ENCODE measurements around the gene GCC1. TPM values are rescaled to one million over a fixed set of nuclear protein-coding genes. Genes with fewer than 3 reads are reported as not detected.

GCC1 gene
- total RNA-seq (11.4 TPM), polyA plus RNA-seq (7.3 TPM)
- long read RNA-seq, donor 1, full-length matches to known transcripts = 1 of 1 reads
- long read RNA-seq, donor 1, partial matches to known transcripts = 0 of 1 reads
- long read RNA-seq, donor 1, other reads (novel, unspliced or antisense) = 0 of 1 reads
- long read RNA-seq, donor 2 = 0 reads
- long read RNA-seq, donor 3, full-length matches to known transcripts = 4 of 4 reads
- long read RNA-seq, donor 3, partial matches to known transcripts = 0 of 4 reads
- long read RNA-seq, donor 3, other reads (novel, unspliced or antisense) = 0 of 4 reads
- long read RNA-seq, donor 4, full-length matches to known transcripts = 3 of 3 reads
- long read RNA-seq, donor 4, partial matches to known transcripts = 0 of 3 reads
- long read RNA-seq, donor 4, other reads (novel, unspliced or antisense) = 0 of 3 reads
- long read RNA-seq, donor 5, full-length matches to known transcripts = 4 of 54 reads
- long read RNA-seq, donor 5, partial matches to known transcripts = 50 of 54 reads
- long read RNA-seq, donor 5, other reads (novel, unspliced or antisense) = 0 of 54 reads
- long read RNA-seq, donor 6, full-length matches to known transcripts = 3 of 3 reads
- long read RNA-seq, donor 6, partial matches to known transcripts = 0 of 3 reads
- long read RNA-seq, donor 6, other reads (novel, unspliced or antisense) = 0 of 3 reads
- long read RNA-seq, donor 7, full-length matches to known transcripts = 5 of 321 reads
- long read RNA-seq, donor 7, partial matches to known transcripts = 149 of 321 reads
- long read RNA-seq, donor 7, other reads (novel, unspliced or antisense) = 167 of 321 reads
- long read RNA-seq, donor 8, full-length matches to known transcripts = 2 of 2 reads
- long read RNA-seq, donor 8, partial matches to known transcripts = 0 of 2 reads
- long read RNA-seq, donor 8, other reads (novel, unspliced or antisense) = 0 of 2 reads
- long read RNA-seq, donor 9, full-length matches to known transcripts = 4 of 4 reads
- long read RNA-seq, donor 9, partial matches to known transcripts = 0 of 4 reads
- long read RNA-seq, donor 9, other reads (novel, unspliced or antisense) = 0 of 4 reads
- long read RNA-seq, donor 10, full-length matches to known transcripts = 4 of 4 reads
- long read RNA-seq, donor 10, partial matches to known transcripts = 0 of 4 reads
- long read RNA-seq, donor 10, other reads (novel, unspliced or antisense) = 0 of 4 reads

GRCh38 chr7:127585044-127585953 is at the start of gene GCC1:
GCC1 (minus strand) TSS chr7:127585596; CDS start chr7:127585182, 414 bp downstream.
- WGBS = 5% methylated on average over 78 of the region's 78 CpGs
- DNase-seq (ENCODE audit: low read depth in 6 of 9, low spot score in 9 of 9) = peak; percentile 65 to 93 (median 88)
- peaks cover 33 to 40% of the 10 kb centered on the region in 2 donors for H3K4me1 ChIP-seq (ENCODE audit: control insufficient read depth in 2 of 2, insufficient read depth in 2 of 2, low read length in 2 of 2)
- H3K27ac ChIP-seq (ENCODE audit: low read depth in 1 of 2, low read length in 1 of 2) = peak within 1 kb of the TSS; percentile 15 to 80
- H3K36me3 ChIP-seq (ENCODE audit: control insufficient read depth in 2 of 2, insufficient read depth in 2 of 2, low read length in 1 of 2) = peaks cover 17 to 29% of the 10 kb centered on the region in 2 donors
- peaks cover 0 to 8% of the 10 kb centered on the region in 2 donors for H3K27me3 ChIP-seq (ENCODE audit: control insufficient read depth in 2 of 2, insufficient read depth in 1 of 2, low read length in 1 of 2)
- peak within 1 kb of the TSS; percentile 69 to 84 for H3K4me3 ChIP-seq (ENCODE audit: low read length in 2 of 2)
- peaks cover 0 to 3% of the 10 kb centered on the region in 2 donors for H3K9me3 ChIP-seq (ENCODE audit: control insufficient read depth in 2 of 2, insufficient read depth in 1 of 2, low read length in 1 of 2)

- DNase-seq (ENCODE audit: low read depth in 6 of 9, low spot score in 9 of 9) = no peak
- Histone ChIP-seq H3K4me1 (ENCODE audit: control insufficient read depth in 2 of 2, insufficient read depth in 2 of 2, low read length in 2 of 2) (peaks cover 0 to 2% of the 10 kb centered on the region in 2 donors), H3K27ac (ENCODE audit: low read depth in 1 of 2, low read length in 1 of 2) (no peak overlapping the region), H3K36me3 (ENCODE audit: control insufficient read depth in 2 of 2, insufficient read depth in 2 of 2, low read length in 1 of 2) (no peaks in the 10 kb centered on the region), H3K27me3 (ENCODE audit: control insufficient read depth in 2 of 2, insufficient read depth in 1 of 2, low read length in 1 of 2) (peaks cover 0 to 8% of the 10 kb centered on the region in 2 donors), H3K4me3 (ENCODE audit: low read length in 2 of 2) (no peak overlapping the region), H3K9me3 (ENCODE audit: control insufficient read depth in 2 of 2, insufficient read depth in 1 of 2, low read length in 1 of 2) (no peaks in the 10 kb centered on the region)
- 96% methylated on average over 7 of the region's 7 CpGs for WGBS
Observed at GRCh38 chr7:127632276-127632910, 47.0 kb upstream of the GCC1 start.

GRCh38 chr7:127629268-127629854 is 44.0 kb upstream of the GCC1 start:
- Histone ChIP-seq H3K27me3 (ENCODE audit: control insufficient read depth in 2 of 2, insufficient read depth in 1 of 2, low read length in 1 of 2) (peaks cover 0 to 4% of the 10 kb centered on the region in 2 donors), H3K9me3 (ENCODE audit: control insufficient read depth in 2 of 2, insufficient read depth in 1 of 2, low read length in 1 of 2) (no peaks in the 10 kb centered on the region), H3K36me3 (ENCODE audit: control insufficient read depth in 2 of 2, insufficient read depth in 2 of 2, low read length in 1 of 2) (no peaks in the 10 kb centered on the region), H3K27ac (ENCODE audit: low read depth in 1 of 2, low read length in 1 of 2) (no peak overlapping the region), H3K4me3 (ENCODE audit: low read length in 2 of 2) (no peak overlapping the region), H3K4me1 (ENCODE audit: control insufficient read depth in 2 of 2, insufficient read depth in 2 of 2, low read length in 2 of 2) (no peaks in the 10 kb centered on the region)
- peak in 3 of 9 donors; percentile 18 to 35 (median 34) for DNase-seq (ENCODE audit: low read depth in 6 of 9, low spot score in 9 of 9)
- whole genome bisulfite sequencing = 14% methylated on average over 5 of the region's 5 CpGs

GRCh38 chr7:127628445-127628844 is 43.0 kb upstream of the GCC1 start:
- no peak for DNase-seq (ENCODE audit: low read depth in 6 of 9, low spot score in 9 of 9)
- no peak overlapping the region for H3K4me3 ChIP-seq (ENCODE audit: low read length in 2 of 2)
- no peaks in the 10 kb centered on the region for H3K4me1 ChIP-seq (ENCODE audit: control insufficient read depth in 2 of 2, insufficient read depth in 2 of 2, low read length in 2 of 2)
- no peak overlapping the region for H3K27ac ChIP-seq (ENCODE audit: low read depth in 1 of 2, low read length in 1 of 2)
- no peaks in the 10 kb centered on the region for H3K9me3 ChIP-seq (ENCODE audit: control insufficient read depth in 2 of 2, insufficient read depth in 1 of 2, low read length in 1 of 2)
- peaks cover 0 to 4% of the 10 kb centered on the region in 2 donors for H3K27me3 ChIP-seq (ENCODE audit: control insufficient read depth in 2 of 2, insufficient read depth in 1 of 2, low read length in 1 of 2)
- H3K36me3 ChIP-seq (ENCODE audit: control insufficient read depth in 2 of 2, insufficient read depth in 2 of 2, low read length in 1 of 2) = no peaks in the 10 kb centered on the region
- 86% methylated on average over 3 of the region's 3 CpGs for WGBS

- Histone ChIP-seq H3K27me3 (ENCODE audit: control insufficient read depth in 2 of 2, insufficient read depth in 1 of 2, low read length in 1 of 2) (peaks cover 7 to 12% of the 10 kb centered on the region in 2 donors), H3K36me3 (ENCODE audit: control insufficient read depth in 2 of 2, insufficient read depth in 2 of 2, low read length in 1 of 2) (no peaks in the 10 kb centered on the region), H3K27ac (ENCODE audit: low read depth in 1 of 2, low read length in 1 of 2) (no peak overlapping the region), H3K4me1 (ENCODE audit: control insufficient read depth in 2 of 2, insufficient read depth in 2 of 2, low read length in 2 of 2) (peaks cover 0 to 6% of the 10 kb centered on the region in 2 donors), H3K9me3 (ENCODE audit: control insufficient read depth in 2 of 2, insufficient read depth in 1 of 2, low read length in 1 of 2) (no peaks in the 10 kb centered on the region), H3K4me3 (ENCODE audit: low read length in 2 of 2) (no peak overlapping the region)
- no peak for DNase-seq (ENCODE audit: low read depth in 6 of 9, low spot score in 9 of 9)
Observed at GRCh38 chr7:127625331-127625730, 39.9 kb upstream of the GCC1 start.

GRCh38 chr7:127620406-127621233 is 35.2 kb upstream of the GCC1 start:
- no peaks in the 10 kb centered on the region for H3K36me3 ChIP-seq (ENCODE audit: control insufficient read depth in 2 of 2, insufficient read depth in 2 of 2, low read length in 1 of 2)
- no peaks in the 10 kb centered on the region for H3K9me3 ChIP-seq (ENCODE audit: control insufficient read depth in 2 of 2, insufficient read depth in 1 of 2, low read length in 1 of 2)
- H3K27me3 ChIP-seq (ENCODE audit: control insufficient read depth in 2 of 2, insufficient read depth in 1 of 2, low read length in 1 of 2) = peaks cover 10 to 30% of the 10 kb centered on the region in 2 donors
- H3K4me1 ChIP-seq (ENCODE audit: control insufficient read depth in 2 of 2, insufficient read depth in 2 of 2, low read length in 2 of 2) = peaks cover 0 to 8% of the 10 kb centered on the region in 2 donors
- peak overlapping the region in 1 of 2 donors; percentile 13 for H3K27ac ChIP-seq (ENCODE audit: low read depth in 1 of 2, low read length in 1 of 2)
- DNase-seq (ENCODE audit: low read depth in 6 of 9, low spot score in 9 of 9) = peak in 1 of 9 donors; percentile 15
- H3K4me3 ChIP-seq (ENCODE audit: low read length in 2 of 2) = no peak overlapping the region
- WGBS = 5% methylated on average over 24 of the region's 24 CpGs

- H3K4me3 ChIP-seq (ENCODE audit: low read length in 2 of 2) = no peak overlapping the region
- H3K27ac ChIP-seq (ENCODE audit: low read depth in 1 of 2, low read length in 1 of 2) = no peak overlapping the region
- no peak for DNase-seq (ENCODE audit: low read depth in 6 of 9, low spot score in 9 of 9)
- H3K27me3 ChIP-seq (ENCODE audit: control insufficient read depth in 2 of 2, insufficient read depth in 1 of 2, low read length in 1 of 2) = peaks cover 10 to 36% of the 10 kb centered on the region in 2 donors
- no peaks in the 10 kb centered on the region for H3K36me3 ChIP-seq (ENCODE audit: control insufficient read depth in 2 of 2, insufficient read depth in 2 of 2, low read length in 1 of 2)
- no peaks in the 10 kb centered on the region for H3K9me3 ChIP-seq (ENCODE audit: control insufficient read depth in 2 of 2, insufficient read depth in 1 of 2, low read length in 1 of 2)
- 15% methylated on average over 27 of the region's 27 CpGs for WGBS
- H3K4me1 ChIP-seq (ENCODE audit: control insufficient read depth in 2 of 2, insufficient read depth in 2 of 2, low read length in 2 of 2) = peaks cover 0 to 8% of the 10 kb centered on the region in 2 donors
Observed at GRCh38 chr7:127619681-127620405, 34.4 kb upstream of the GCC1 start.
